Gastroesophageal sphincter (tissue), 3 donors: ENCODE measurements around the gene MINDY4.

Source experiments
- POLR2A ChIP-seq, 2 donors: fragments of 450-650 bp; IDR thresholded peaks; one replicate each; pipeline ENCODE4 v1.6.1; 2017; ENCODE audit warnings: antibody characterized with exemption in 2 of 2, mild to moderate bottlenecking in 2 of 2, moderate library complexity in 1 of 2
- POLR2AphosphoS5 ChIP-seq: sonication (generic); formaldehyde crosslinking; IDR thresholded peaks from one replicate; pipeline ENCODE4 v1.6.1; 2017; ENCODE audit warnings: antibody characterized with exemption
- TF ChIP-seq, protein P1 (sequence below), 4 experiments: fragments of 200-600 bp in 2 of 4; fragments of 450-650 bp in 2 of 4; sonication (generic) in 1 of 4; IDR thresholded peaks; one replicate each; pipeline ENCODE4 v1.5.1; 2017 to 2019; ENCODE audit warnings: antibody characterized with exemption in 4 of 4, mild to moderate bottlenecking in 2 of 4, moderate library complexity in 2 of 4

DNA sequence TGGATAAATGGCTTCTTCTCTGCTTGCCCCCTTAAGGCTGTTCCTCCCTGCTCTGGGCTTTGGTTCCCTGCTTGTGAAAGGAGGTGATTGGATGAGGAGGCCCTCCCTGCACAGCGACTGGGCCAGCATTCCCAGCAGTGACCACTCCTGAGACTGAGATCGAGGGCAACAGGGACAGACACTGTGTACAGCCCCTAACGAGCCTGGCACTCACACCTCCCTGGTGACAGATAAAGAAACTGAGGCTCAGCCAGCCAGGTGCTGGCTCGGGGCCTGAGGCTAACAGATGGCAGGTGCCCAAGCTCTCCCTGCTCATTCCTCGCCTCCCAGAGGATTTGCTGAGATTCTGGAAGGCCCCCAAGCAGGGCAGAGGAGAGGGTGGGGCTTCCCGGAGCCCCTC, 128.4 kb downstream of the MINDY4 start:
- TF ChIP-seq, protein P1, sequence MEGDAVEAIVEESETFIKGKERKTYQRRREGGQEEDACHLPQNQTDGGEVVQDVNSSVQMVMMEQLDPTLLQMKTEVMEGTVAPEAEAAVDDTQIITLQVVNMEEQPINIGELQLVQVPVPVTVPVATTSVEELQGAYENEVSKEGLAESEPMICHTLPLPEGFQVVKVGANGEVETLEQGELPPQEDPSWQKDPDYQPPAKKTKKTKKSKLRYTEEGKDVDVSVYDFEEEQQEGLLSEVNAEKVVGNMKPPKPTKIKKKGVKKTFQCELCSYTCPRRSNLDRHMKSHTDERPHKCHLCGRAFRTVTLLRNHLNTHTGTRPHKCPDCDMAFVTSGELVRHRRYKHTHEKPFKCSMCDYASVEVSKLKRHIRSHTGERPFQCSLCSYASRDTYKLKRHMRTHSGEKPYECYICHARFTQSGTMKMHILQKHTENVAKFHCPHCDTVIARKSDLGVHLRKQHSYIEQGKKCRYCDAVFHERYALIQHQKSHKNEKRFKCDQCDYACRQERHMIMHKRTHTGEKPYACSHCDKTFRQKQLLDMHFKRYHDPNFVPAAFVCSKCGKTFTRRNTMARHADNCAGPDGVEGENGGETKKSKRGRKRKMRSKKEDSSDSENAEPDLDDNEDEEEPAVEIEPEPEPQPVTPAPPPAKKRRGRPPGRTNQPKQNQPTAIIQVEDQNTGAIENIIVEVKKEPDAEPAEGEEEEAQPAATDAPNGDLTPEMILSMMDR (IDR thresholded peaks at IDR 0.05): no peak
- TF ChIP-seq POLR2AphosphoS5 (no peak), POLR2A (IDR thresholded peaks at IDR 0.05) (no peak)
